ENCODE measurements around the gene B4GALT5. TPM values are rescaled to one million over a fixed set of nuclear protein-coding genes. Genes with fewer than 3 reads are reported as not detected.

The B4GALT5 gene
- polyA plus RNA-seq, 2 of the 4 experiments (the other 2 are of a cell fraction): 84.0 to 88.7 TPM

GRCh38 chr20:49607568-49607967, 106.1 kb downstream of the B4GALT5 start:
- Histone ChIP-seq H3K4me1 (peaks cover 30% of the 10 kb centered on the region), H3K9me3 (no peaks in the 10 kb centered on the region), H3K4me3 (no peak overlapping the region), H3K27ac (no peak overlapping the region; a peak in 1 of 6 replicates), H3K4me2 (no peak overlapping the region)
- FAIRE-seq: no peak
- ChIA-PET POLR2A (no interaction called here), CTCF (interaction anchor here (1.0 to 12.7 kb wide), 28 partner anchors 11 to 355 kb away, joined by 3 to 546 read pairs (median 6); no protein-coding TSS in a partner anchor)
- 100% methylated on average over 1 of the region's 1 CpG for WGBS (ENCODE audit: missing lambda C conversion rate)
- TF ChIP-seq ZFP36 (IDR thresholded peaks at IDR 0.05; ENCODE audit: borderline replicate concordance, partially characterized antibody): peak; percentile 37
- TF ChIP-seq CBX2 (IDR thresholded peaks at IDR 0.05; ENCODE audit: borderline replicate concordance, low read depth): no peak
- DNase-seq (ENCODE audit: low read depth in 1 of 2, low spot score in 1 of 2): no peak
- ATAC-seq: no peak

DNA sequence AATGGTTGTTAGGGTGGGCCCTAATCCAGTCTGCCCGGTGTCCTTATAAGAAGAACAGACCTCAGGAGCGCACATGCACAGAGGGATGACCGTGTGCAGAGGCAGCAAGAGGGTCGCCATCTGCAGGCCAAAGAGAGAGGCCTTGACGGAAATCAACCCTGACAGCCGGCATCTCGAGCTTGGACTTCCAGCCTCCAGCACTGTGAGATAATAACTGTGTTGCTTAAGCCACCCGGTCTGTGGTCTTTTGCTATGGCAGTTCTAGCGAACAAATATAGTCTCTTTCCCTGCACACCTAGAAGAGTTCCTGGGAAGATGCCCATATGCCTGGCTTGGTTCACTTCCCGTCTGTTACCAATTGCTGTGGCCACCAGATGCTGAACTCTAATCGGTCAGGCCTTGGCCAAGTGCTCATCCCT, 110.5 kb downstream of the B4GALT5 start:
- DNase-seq (ENCODE audit: low read depth in 1 of 2, low spot score in 1 of 2) (peak in 1 of 2 experiments; percentile 69), FAIRE-seq (no peak), ATAC-seq (peak; percentile 67 to 79)
- H3K27ac ChIP-seq: peak overlapping the region; percentile 69 to 75; a peak in 4 of 6 replicates
- POLR2A ChIA-PET: no interaction called here
- H3K4me2 ChIP-seq: no peak overlapping the region
- H3K4me3 ChIP-seq: no peak overlapping the region
- peaks cover 21% of the 10 kb centered on the region for H3K4me1 ChIP-seq
- WGBS (ENCODE audit: missing lambda C conversion rate): 71% methylated on average over 11 of the region's 11 CpGs
- no peak for TF ChIP-seq CBX8 (IDR thresholded peaks at IDR 0.05)
- TF ChIP-seq SMC3 (IDR thresholded peaks at IDR 0.05): peak; percentile 51
- no peak for TF ChIP-seq CBX2 (IDR thresholded peaks at IDR 0.05; ENCODE audit: borderline replicate concordance, low read depth)
- TF ChIP-seq RNF2 (IDR thresholded peaks at IDR 0.05; ENCODE audit: borderline replicate concordance, low read depth): no peak
- TF ChIP-seq, protein P1, sequence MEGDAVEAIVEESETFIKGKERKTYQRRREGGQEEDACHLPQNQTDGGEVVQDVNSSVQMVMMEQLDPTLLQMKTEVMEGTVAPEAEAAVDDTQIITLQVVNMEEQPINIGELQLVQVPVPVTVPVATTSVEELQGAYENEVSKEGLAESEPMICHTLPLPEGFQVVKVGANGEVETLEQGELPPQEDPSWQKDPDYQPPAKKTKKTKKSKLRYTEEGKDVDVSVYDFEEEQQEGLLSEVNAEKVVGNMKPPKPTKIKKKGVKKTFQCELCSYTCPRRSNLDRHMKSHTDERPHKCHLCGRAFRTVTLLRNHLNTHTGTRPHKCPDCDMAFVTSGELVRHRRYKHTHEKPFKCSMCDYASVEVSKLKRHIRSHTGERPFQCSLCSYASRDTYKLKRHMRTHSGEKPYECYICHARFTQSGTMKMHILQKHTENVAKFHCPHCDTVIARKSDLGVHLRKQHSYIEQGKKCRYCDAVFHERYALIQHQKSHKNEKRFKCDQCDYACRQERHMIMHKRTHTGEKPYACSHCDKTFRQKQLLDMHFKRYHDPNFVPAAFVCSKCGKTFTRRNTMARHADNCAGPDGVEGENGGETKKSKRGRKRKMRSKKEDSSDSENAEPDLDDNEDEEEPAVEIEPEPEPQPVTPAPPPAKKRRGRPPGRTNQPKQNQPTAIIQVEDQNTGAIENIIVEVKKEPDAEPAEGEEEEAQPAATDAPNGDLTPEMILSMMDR (IDR thresholded peaks at IDR 0.05): peak; percentile 39
- TF ChIP-seq, protein P2, sequence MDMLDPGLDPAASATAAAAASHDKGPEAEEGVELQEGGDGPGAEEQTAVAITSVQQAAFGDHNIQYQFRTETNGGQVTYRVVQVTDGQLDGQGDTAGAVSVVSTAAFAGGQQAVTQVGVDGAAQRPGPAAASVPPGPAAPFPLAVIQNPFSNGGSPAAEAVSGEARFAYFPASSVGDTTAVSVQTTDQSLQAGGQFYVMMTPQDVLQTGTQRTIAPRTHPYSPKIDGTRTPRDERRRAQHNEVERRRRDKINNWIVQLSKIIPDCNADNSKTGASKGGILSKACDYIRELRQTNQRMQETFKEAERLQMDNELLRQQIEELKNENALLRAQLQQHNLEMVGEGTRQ (IDR thresholded peaks at IDR 0.05): no peak
- TF ChIP-seq JUNB (IDR thresholded peaks at IDR 0.05): no peak
- TF ChIP-seq FOXS1 (CRISPR knock-in tag; IDR thresholded peaks at IDR 0.05): no peak
- TF ChIP-seq KDM1A (IDR thresholded peaks at IDR 0.05; ENCODE audit: low read depth): no peak
- TF ChIP-seq KDM5A (IDR thresholded peaks at IDR 0.05): no peak
- TF ChIP-seq RCOR1 (IDR thresholded peaks at IDR 0.05; ENCODE audit: low read depth, low read length): no peak
- no peak for TF ChIP-seq ESRRA (IDR thresholded peaks at IDR 0.05; ENCODE audit: borderline replicate concordance, low read length)
- no peak for TF ChIP-seq HDAC2 (IDR thresholded peaks at IDR 0.05)
- TF ChIP-seq POLR2A (IDR thresholded peaks at IDR 0.05; ENCODE audit: low read length): no peak
- TF ChIP-seq ZFP36 (IDR thresholded peaks at IDR 0.05; ENCODE audit: borderline replicate concordance, partially characterized antibody): no peak
- TF ChIP-seq RAD21 (conservative IDR thresholded peaks at IDR 0.05 in 1 of 2, IDR thresholded peaks at IDR 0.05 in 1 of 2): peak; percentile 35 to 55; a peak in 4 of 5 replicates
- TF ChIP-seq NPAS2 (CRISPR knock-in tag; IDR thresholded peaks at IDR 0.05; ENCODE audit: borderline replicate concordance): no peak
- no peak for TF ChIP-seq PHF8 (IDR thresholded peaks at IDR 0.05; ENCODE audit: borderline replicate concordance, low read depth)
- TF ChIP-seq ATOH8 (CRISPR knock-in tag; IDR thresholded peaks at IDR 0.05; ENCODE audit: low read depth): no peak
- no peak for TF ChIP-seq ZSCAN20 (CRISPR knock-in tag; IDR thresholded peaks at IDR 0.05)
- no peak for TF ChIP-seq MAZ (IDR thresholded peaks at IDR 0.05; ENCODE audit: borderline replicate concordance, low read depth, low read length)
- no peak for TF ChIP-seq RARB (CRISPR knock-in tag; IDR thresholded peaks at IDR 0.05)
- TF ChIP-seq CHD2 (IDR thresholded peaks at IDR 0.05; ENCODE audit: low read length, partially characterized antibody): no peak
- no peak for TF ChIP-seq EHF (CRISPR knock-in tag; IDR thresholded peaks at IDR 0.05)
- no peak for TF ChIP-seq CEBPB (IDR thresholded peaks at IDR 0.05)
- no peak for TF ChIP-seq NR3C1 (IDR thresholded peaks at IDR 0.05)
- H3K9me3 ChIP-seq: no peaks in the 10 kb centered on the region
- CTCF ChIA-PET: interaction anchor here (0.6 to 12.7 kb wide), 21 partner anchors 8 to 299 kb away, joined by 3 to 546 read pairs (median 4); no protein-coding TSS in a partner anchor

Data from A549 (cell line).